Measurements from ENCODE around the gene NPM3.

The NPM3 gene

GRCh38 chr10:101749047-101750016 is 33.9 kb downstream of the NPM3 start:
- no peaks in the 10 kb centered on the region for H3K9me3 ChIP-seq (ENCODE audit: control insufficient read depth in 2 of 2, low read length in 2 of 2)
- peaks cover 0 to 2% of the 10 kb centered on the region in 2 donors for H3K27me3 ChIP-seq (ENCODE audit: control insufficient read depth in 1 of 2, insufficient read depth in 2 of 2, low read length in 2 of 2)
- no peak overlapping the region for H3K4me3 ChIP-seq (ENCODE audit: low read length in 2 of 2)
- H3K4me1 ChIP-seq (ENCODE audit: control insufficient read depth, insufficient read depth, low read length): no peaks in the 10 kb centered on the region
- no peak overlapping the region for H3K27ac ChIP-seq (ENCODE audit: low read length)
- H3K36me3 ChIP-seq (ENCODE audit: control insufficient read depth in 2 of 2, insufficient read depth in 2 of 2, low read length in 2 of 2): no peaks in the 10 kb centered on the region
- H3K9ac ChIP-seq (ENCODE audit: low read length in 2 of 2): no peak overlapping the region

- Histone ChIP-seq H3K27ac (ENCODE audit: low read length) (no peak overlapping the region), H3K36me3 (ENCODE audit: control insufficient read depth in 2 of 2, insufficient read depth in 2 of 2, low read length in 2 of 2) (no peaks in the 10 kb centered on the region), H3K9ac (ENCODE audit: low read length in 2 of 2) (no peak overlapping the region), H3K27me3 (ENCODE audit: control insufficient read depth in 1 of 2, insufficient read depth in 2 of 2, low read length in 2 of 2) (peaks cover 0 to 2% of the 10 kb centered on the region in 2 donors), H3K4me1 (ENCODE audit: control insufficient read depth, insufficient read depth, low read length) (no peaks in the 10 kb centered on the region), H3K4me3 (ENCODE audit: low read length in 2 of 2) (no peak overlapping the region), H3K9me3 (ENCODE audit: control insufficient read depth in 2 of 2, low read length in 2 of 2) (no peaks in the 10 kb centered on the region)
Observed at GRCh38 chr10:101748496-101748895, 34.8 kb downstream of the NPM3 start.

DNA sequence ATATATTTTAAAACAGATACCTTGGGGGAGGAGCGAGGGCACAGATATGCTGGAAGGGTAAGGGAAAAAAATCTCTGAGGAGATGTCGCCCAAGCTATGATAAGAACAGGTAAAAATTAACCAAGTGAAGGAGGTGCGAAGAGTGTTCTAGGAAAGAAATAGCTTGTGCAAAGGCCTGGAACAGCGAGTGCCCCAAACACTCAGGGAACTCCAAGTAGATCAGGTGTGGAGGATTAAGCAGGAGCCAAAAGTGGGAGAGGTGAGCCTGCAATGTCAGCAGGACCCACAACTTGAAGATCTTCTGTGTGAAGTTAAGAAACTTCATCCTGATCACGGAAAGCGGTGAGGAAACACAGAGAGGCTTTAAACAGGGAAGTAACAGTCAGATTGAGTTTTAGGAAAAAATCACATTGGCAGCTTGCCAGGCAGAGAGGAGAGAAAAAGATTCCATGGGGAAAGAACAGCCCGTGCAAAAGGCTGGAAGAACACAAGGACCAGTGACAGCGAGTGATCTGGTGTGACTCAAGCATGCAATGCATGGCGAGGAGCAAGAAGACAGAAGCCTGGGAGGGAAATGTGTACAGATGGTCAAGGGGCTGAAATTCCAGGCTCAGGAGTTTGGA is 38.1 kb downstream of the NPM3 start:
- H3K27ac ChIP-seq (ENCODE audit: low read length): no peak overlapping the region
- H3K36me3 ChIP-seq (ENCODE audit: control insufficient read depth in 2 of 2, insufficient read depth in 2 of 2, low read length in 2 of 2): no peaks in the 10 kb centered on the region
- no peaks in the 10 kb centered on the region for H3K9me3 ChIP-seq (ENCODE audit: control insufficient read depth in 2 of 2, low read length in 2 of 2)
- no peaks in the 10 kb centered on the region for H3K4me1 ChIP-seq (ENCODE audit: control insufficient read depth, insufficient read depth, low read length)
- H3K9ac ChIP-seq (ENCODE audit: low read length in 2 of 2): no peak overlapping the region
- peaks cover 0 to 5% of the 10 kb centered on the region in 2 donors for H3K27me3 ChIP-seq (ENCODE audit: control insufficient read depth in 1 of 2, insufficient read depth in 2 of 2, low read length in 2 of 2)
- no peak overlapping the region for H3K4me3 ChIP-seq (ENCODE audit: low read length in 2 of 2)

GRCh38 chr10:101744267-101744666 is 39.0 kb downstream of the NPM3 start:
- Histone ChIP-seq H3K27ac (ENCODE audit: low read length) (no peak overlapping the region), H3K4me1 (ENCODE audit: control insufficient read depth, insufficient read depth, low read length) (no peaks in the 10 kb centered on the region), H3K27me3 (ENCODE audit: control insufficient read depth in 1 of 2, insufficient read depth in 2 of 2, low read length in 2 of 2) (peaks cover 0 to 6% of the 10 kb centered on the region in 2 donors), H3K36me3 (ENCODE audit: control insufficient read depth in 2 of 2, insufficient read depth in 2 of 2, low read length in 2 of 2) (no peaks in the 10 kb centered on the region), H3K9ac (ENCODE audit: low read length in 2 of 2) (no peak overlapping the region), H3K4me3 (ENCODE audit: low read length in 2 of 2) (no peak overlapping the region), H3K9me3 (ENCODE audit: control insufficient read depth in 2 of 2, low read length in 2 of 2) (no peaks in the 10 kb centered on the region)

DNA sequence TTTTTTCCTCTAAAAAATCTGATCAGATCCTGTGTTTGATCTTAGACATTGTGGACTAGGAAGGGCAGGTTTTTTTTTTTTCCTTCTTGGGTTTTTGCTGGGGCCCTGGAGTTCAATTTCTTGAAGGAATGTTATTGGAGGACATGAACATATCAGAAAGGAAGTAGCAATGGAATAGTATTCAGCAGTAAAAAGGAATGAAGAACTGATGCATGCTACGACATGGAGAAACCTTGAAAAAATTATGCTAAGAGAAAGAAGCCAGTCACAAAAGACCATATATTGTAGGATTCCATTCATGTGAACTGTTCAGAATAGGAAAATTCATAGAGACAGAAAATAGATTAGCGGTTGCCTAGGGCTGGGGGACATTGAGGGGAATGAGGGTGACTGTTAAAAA is 41.3 kb downstream of the NPM3 start:
- Histone ChIP-seq H3K36me3 (ENCODE audit: control insufficient read depth in 2 of 2, insufficient read depth in 2 of 2, low read length in 2 of 2) (no peaks in the 10 kb centered on the region), H3K27ac (ENCODE audit: low read length) (no peak overlapping the region), H3K27me3 (ENCODE audit: control insufficient read depth in 1 of 2, insufficient read depth in 2 of 2, low read length in 2 of 2) (peaks cover 0 to 10% of the 10 kb centered on the region in 2 donors), H3K9me3 (ENCODE audit: control insufficient read depth in 2 of 2, low read length in 2 of 2) (no peaks in the 10 kb centered on the region), H3K4me1 (ENCODE audit: control insufficient read depth, insufficient read depth, low read length) (no peaks in the 10 kb centered on the region), H3K9ac (ENCODE audit: low read length in 2 of 2) (no peak overlapping the region), H3K4me3 (ENCODE audit: low read length in 2 of 2) (no peak overlapping the region)

- H3K9ac ChIP-seq (ENCODE audit: low read length in 2 of 2): no peak overlapping the region
- no peaks in the 10 kb centered on the region for H3K4me1 ChIP-seq (ENCODE audit: control insufficient read depth, insufficient read depth, low read length)
- no peak overlapping the region for H3K4me3 ChIP-seq (ENCODE audit: low read length in 2 of 2)
- no peaks in the 10 kb centered on the region for H3K36me3 ChIP-seq (ENCODE audit: control insufficient read depth in 2 of 2, insufficient read depth in 2 of 2, low read length in 2 of 2)
- H3K9me3 ChIP-seq (ENCODE audit: control insufficient read depth in 2 of 2, low read length in 2 of 2): no peaks in the 10 kb centered on the region
- H3K27ac ChIP-seq (ENCODE audit: low read length): no peak overlapping the region
- peaks cover 2 to 14% of the 10 kb centered on the region in 2 donors for H3K27me3 ChIP-seq (ENCODE audit: control insufficient read depth in 1 of 2, insufficient read depth in 2 of 2, low read length in 2 of 2)
Observed at GRCh38 chr10:101736666-101737065, 46.6 kb downstream of the NPM3 start.

DNA sequence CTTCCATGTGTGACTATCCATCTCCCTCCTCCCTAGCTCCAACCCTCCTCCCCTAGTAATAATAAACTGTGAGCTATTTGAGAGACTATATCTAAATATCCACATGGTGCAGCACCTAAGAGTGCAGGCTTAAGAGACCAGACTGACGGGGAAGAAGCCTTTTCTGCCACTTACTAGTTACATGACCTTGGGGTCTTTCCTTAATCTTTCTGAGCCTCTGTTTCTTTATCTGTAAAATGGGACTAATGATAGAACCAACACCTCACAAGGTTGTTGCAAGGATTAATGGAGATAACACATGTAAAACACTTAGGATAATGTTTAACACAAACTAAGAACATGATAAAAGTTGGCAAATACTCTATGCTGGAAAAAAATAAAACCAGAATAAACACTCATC is 51.1 kb downstream of the NPM3 start:
- Histone ChIP-seq H3K27me3 (ENCODE audit: control insufficient read depth in 1 of 2, insufficient read depth in 2 of 2, low read length in 2 of 2) (peaks cover 2 to 4% of the 10 kb centered on the region in 2 donors), H3K4me3 (ENCODE audit: low read length in 2 of 2) (no peak overlapping the region), H3K9ac (ENCODE audit: low read length in 2 of 2) (no peak overlapping the region), H3K4me1 (ENCODE audit: control insufficient read depth, insufficient read depth, low read length) (no peaks in the 10 kb centered on the region), H3K9me3 (ENCODE audit: control insufficient read depth in 2 of 2, low read length in 2 of 2) (no peaks in the 10 kb centered on the region), H3K27ac (ENCODE audit: low read length) (no peak overlapping the region), H3K36me3 (ENCODE audit: control insufficient read depth in 2 of 2, insufficient read depth in 2 of 2, low read length in 2 of 2) (no peaks in the 10 kb centered on the region)

All from stomach smooth muscle (tissue), 2 donors.